Loucy (cell line): ENCODE results near the gene TMEM178A.

Source experiments
- EZH2phosphoT487 ChIP-seq: fragments of 200-600 bp; IDR thresholded peaks from 2 replicates; pipeline ENCODE4 v1.6.1; 2018; ENCODE audit warnings: antibody characterized with exemption, mild to moderate bottlenecking, moderate library complexity, borderline replicate concordance
- TF ChIP-seq, protein P1 (sequence below): fragments of 200-600 bp; sonication (generic); conservative IDR thresholded peaks from 2 replicates; pipeline ENCODE4 v1.5.1; 2014; ENCODE audit warnings: mild to moderate bottlenecking, antibody characterized with exemption, low read length

- TF ChIP-seq, protein P1, sequence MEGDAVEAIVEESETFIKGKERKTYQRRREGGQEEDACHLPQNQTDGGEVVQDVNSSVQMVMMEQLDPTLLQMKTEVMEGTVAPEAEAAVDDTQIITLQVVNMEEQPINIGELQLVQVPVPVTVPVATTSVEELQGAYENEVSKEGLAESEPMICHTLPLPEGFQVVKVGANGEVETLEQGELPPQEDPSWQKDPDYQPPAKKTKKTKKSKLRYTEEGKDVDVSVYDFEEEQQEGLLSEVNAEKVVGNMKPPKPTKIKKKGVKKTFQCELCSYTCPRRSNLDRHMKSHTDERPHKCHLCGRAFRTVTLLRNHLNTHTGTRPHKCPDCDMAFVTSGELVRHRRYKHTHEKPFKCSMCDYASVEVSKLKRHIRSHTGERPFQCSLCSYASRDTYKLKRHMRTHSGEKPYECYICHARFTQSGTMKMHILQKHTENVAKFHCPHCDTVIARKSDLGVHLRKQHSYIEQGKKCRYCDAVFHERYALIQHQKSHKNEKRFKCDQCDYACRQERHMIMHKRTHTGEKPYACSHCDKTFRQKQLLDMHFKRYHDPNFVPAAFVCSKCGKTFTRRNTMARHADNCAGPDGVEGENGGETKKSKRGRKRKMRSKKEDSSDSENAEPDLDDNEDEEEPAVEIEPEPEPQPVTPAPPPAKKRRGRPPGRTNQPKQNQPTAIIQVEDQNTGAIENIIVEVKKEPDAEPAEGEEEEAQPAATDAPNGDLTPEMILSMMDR: no peak
- no peak for TF ChIP-seq EZH2phosphoT487
Observed at GRCh38 chr2:39706312-39706711, 40.6 kb downstream of the TMEM178A start.
